Measurements from ENCODE around the gene PADI3.

GRCh38 chr1:17265950-17266349 is 17.1 kb downstream of the PADI3 start:
- TF ChIP-seq CTCF (conservative IDR thresholded peaks at IDR 0.05 in 1 of 2, IDR thresholded peaks at IDR 0.05 in 1 of 2; ENCODE audit: low read depth in 1 of 2, low read length in 2 of 2) (no peak), EZH2 (IDR thresholded peaks at IDR 0.05; ENCODE audit: low read length, missing control alignments) (no peak)
